ENCODE measurements around the gene SPATA32.

DNA sequence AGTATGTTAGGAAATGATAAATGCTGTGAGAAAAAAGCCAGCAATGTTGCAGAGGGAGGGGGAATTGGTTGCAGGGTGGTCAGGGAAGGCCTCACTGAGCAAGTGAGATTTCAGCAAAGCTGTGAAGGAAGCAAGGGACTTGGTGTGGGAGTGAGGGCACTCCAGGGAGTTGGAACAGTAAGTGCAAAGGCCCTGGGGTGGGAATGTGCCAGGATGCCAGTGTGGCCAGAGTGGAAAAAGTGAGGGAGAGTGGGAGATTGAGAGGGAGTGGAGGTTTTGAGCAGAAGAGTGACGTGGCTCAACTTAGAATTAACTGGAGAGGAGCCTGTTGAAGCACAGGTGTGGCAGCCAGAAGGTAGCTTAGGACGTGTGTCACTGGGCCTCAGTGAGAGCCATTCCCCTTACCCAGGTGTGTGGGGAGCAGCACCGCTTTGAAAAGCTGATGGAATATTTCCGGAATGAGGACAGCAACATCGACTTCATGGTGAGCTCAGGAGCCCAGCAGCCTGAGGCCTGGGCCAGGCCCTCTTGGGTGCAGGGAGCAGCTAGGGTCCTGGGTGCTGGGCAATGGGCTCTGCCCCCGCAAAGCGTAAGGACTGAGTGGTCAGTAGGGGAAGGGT lies 23.6 kb downstream of the SPATA32 start:
- TF ChIP-seq POLR2A (IDR thresholded peaks at IDR 0.05) (no peak), CTCF (IDR thresholded peaks at IDR 0.05) (no peak)
